ENCODE measurements around the gene FHAD1.

Gene FHAD1

GRCh38 chr1:15255582-15256149 lies 8.6 kb downstream of the FHAD1 start:
- Histone ChIP-seq H3K9me3 (ENCODE audit: low read length) (no peaks in the 10 kb centered on the region), H3K27me3 (ENCODE audit: control insufficient read depth in 1 of 2, insufficient read depth in 2 of 2, low read length in 2 of 2) (no peaks in the 10 kb centered on the region), H3K36me3 (ENCODE audit: insufficient read depth, low read length) (no peaks in the 10 kb centered on the region), H3K9ac (ENCODE audit: low read length) (no peak overlapping the region), H3K27ac (ENCODE audit: low read depth, low read length) (no peak overlapping the region), H3K4me3 (ENCODE audit: low read depth in 1 of 2, low read length in 2 of 2) (no peak overlapping the region), H3K4me1 (ENCODE audit: insufficient read depth, low read length) (peaks cover 32% of the 10 kb centered on the region)

- Histone ChIP-seq H3K36me3 (ENCODE audit: insufficient read depth, low read length) (no peaks in the 10 kb centered on the region), H3K9ac (ENCODE audit: low read length) (no peak overlapping the region), H3K27me3 (ENCODE audit: control insufficient read depth in 1 of 2, insufficient read depth in 2 of 2, low read length in 2 of 2) (no peaks in the 10 kb centered on the region), H3K4me3 (ENCODE audit: low read depth in 1 of 2, low read length in 2 of 2) (no peak overlapping the region), H3K27ac (ENCODE audit: low read depth, low read length) (no peak overlapping the region), H3K9me3 (ENCODE audit: low read length) (no peaks in the 10 kb centered on the region), H3K4me1 (ENCODE audit: insufficient read depth, low read length) (peaks cover 39% of the 10 kb centered on the region)
These were observed 9.6 kb downstream of the FHAD1 start for GRCh38 chr1:15256584-15256983.

GRCh38 chr1:15257309-15257708 lies 10.3 kb downstream of the FHAD1 start:
- no peaks in the 10 kb centered on the region for H3K9me3 ChIP-seq (ENCODE audit: low read length)
- H3K27me3 ChIP-seq (ENCODE audit: control insufficient read depth in 1 of 2, insufficient read depth in 2 of 2, low read length in 2 of 2): no peaks in the 10 kb centered on the region
- no peak overlapping the region for H3K4me3 ChIP-seq (ENCODE audit: low read depth in 1 of 2, low read length in 2 of 2)
- H3K9ac ChIP-seq (ENCODE audit: low read length): no peak overlapping the region
- H3K4me1 ChIP-seq (ENCODE audit: insufficient read depth, low read length): peaks cover 39% of the 10 kb centered on the region
- no peak overlapping the region for H3K27ac ChIP-seq (ENCODE audit: low read depth, low read length)
- no peaks in the 10 kb centered on the region for H3K36me3 ChIP-seq (ENCODE audit: insufficient read depth, low read length)

GRCh38 chr1:15258833-15259621 lies 12.0 kb downstream of the FHAD1 start:
- no peaks in the 10 kb centered on the region for H3K9me3 ChIP-seq (ENCODE audit: low read length)
- H3K27ac ChIP-seq (ENCODE audit: low read depth, low read length): no peak overlapping the region
- no peak overlapping the region for H3K9ac ChIP-seq (ENCODE audit: low read length)
- H3K36me3 ChIP-seq (ENCODE audit: insufficient read depth, low read length): no peaks in the 10 kb centered on the region
- H3K4me3 ChIP-seq (ENCODE audit: low read depth in 1 of 2, low read length in 2 of 2): no peak overlapping the region
- peaks cover 39% of the 10 kb centered on the region for H3K4me1 ChIP-seq (ENCODE audit: insufficient read depth, low read length)
- no peaks in the 10 kb centered on the region for H3K27me3 ChIP-seq (ENCODE audit: control insufficient read depth in 1 of 2, insufficient read depth in 2 of 2, low read length in 2 of 2)

- no peak overlapping the region for H3K4me3 ChIP-seq (ENCODE audit: low read depth in 1 of 2, low read length in 2 of 2)
- peaks cover 36% of the 10 kb centered on the region for H3K4me1 ChIP-seq (ENCODE audit: insufficient read depth, low read length)
- no peaks in the 10 kb centered on the region for H3K9me3 ChIP-seq (ENCODE audit: low read length)
- H3K36me3 ChIP-seq (ENCODE audit: insufficient read depth, low read length): no peaks in the 10 kb centered on the region
- H3K9ac ChIP-seq (ENCODE audit: low read length): no peak overlapping the region
- no peak overlapping the region for H3K27ac ChIP-seq (ENCODE audit: low read depth, low read length)
- H3K27me3 ChIP-seq (ENCODE audit: control insufficient read depth in 1 of 2, insufficient read depth in 2 of 2, low read length in 2 of 2): no peaks in the 10 kb centered on the region
These were observed 12.6 kb downstream of the FHAD1 start for GRCh38 chr1:15259622-15260007.

GRCh38 chr1:15260418-15261154 lies 13.6 kb downstream of the FHAD1 start:
- Histone ChIP-seq H3K9me3 (ENCODE audit: low read length) (no peaks in the 10 kb centered on the region), H3K36me3 (ENCODE audit: insufficient read depth, low read length) (no peaks in the 10 kb centered on the region), H3K4me3 (ENCODE audit: low read depth in 1 of 2, low read length in 2 of 2) (peak overlapping the region in 1 of 2 donors; percentile 6), H3K4me1 (ENCODE audit: insufficient read depth, low read length) (peaks cover 32% of the 10 kb centered on the region), H3K27me3 (ENCODE audit: control insufficient read depth in 1 of 2, insufficient read depth in 2 of 2, low read length in 2 of 2) (no peaks in the 10 kb centered on the region), H3K9ac (ENCODE audit: low read length) (no peak overlapping the region), H3K27ac (ENCODE audit: low read depth, low read length) (no peak overlapping the region)

GRCh38 chr1:15261155-15262002 lies 14.4 kb downstream of the FHAD1 start:
- Histone ChIP-seq H3K27ac (ENCODE audit: low read depth, low read length) (no peak overlapping the region), H3K36me3 (ENCODE audit: insufficient read depth, low read length) (no peaks in the 10 kb centered on the region), H3K4me1 (ENCODE audit: insufficient read depth, low read length) (peaks cover 32% of the 10 kb centered on the region), H3K9me3 (ENCODE audit: low read length) (no peaks in the 10 kb centered on the region), H3K9ac (ENCODE audit: low read length) (no peak overlapping the region), H3K4me3 (ENCODE audit: low read depth in 1 of 2, low read length in 2 of 2) (peak overlapping the region in 1 of 2 donors; percentile 6), H3K27me3 (ENCODE audit: control insufficient read depth in 1 of 2, insufficient read depth in 2 of 2, low read length in 2 of 2) (no peaks in the 10 kb centered on the region)

GRCh38 chr1:15262003-15262377 lies 15.0 kb downstream of the FHAD1 start:
- no peak overlapping the region for H3K4me3 ChIP-seq (ENCODE audit: low read depth in 1 of 2, low read length in 2 of 2)

GRCh38 chr1:15262706-15263105 lies 15.7 kb downstream of the FHAD1 start:
- Histone ChIP-seq H3K9ac (ENCODE audit: low read length) (no peak overlapping the region), H3K27me3 (ENCODE audit: control insufficient read depth in 1 of 2, insufficient read depth in 2 of 2, low read length in 2 of 2) (no peaks in the 10 kb centered on the region), H3K4me1 (ENCODE audit: insufficient read depth, low read length) (peaks cover 32% of the 10 kb centered on the region), H3K27ac (ENCODE audit: low read depth, low read length) (no peak overlapping the region), H3K36me3 (ENCODE audit: insufficient read depth, low read length) (no peaks in the 10 kb centered on the region), H3K4me3 (ENCODE audit: low read depth in 1 of 2, low read length in 2 of 2) (no peak overlapping the region), H3K9me3 (ENCODE audit: low read length) (no peaks in the 10 kb centered on the region)

More at GRCh38 chr1:15262003-15262377, 15.0 kb downstream of the FHAD1 start:
- peaks cover 32% of the 10 kb centered on the region for H3K4me1 ChIP-seq (ENCODE audit: insufficient read depth, low read length)
- H3K27me3 ChIP-seq (ENCODE audit: control insufficient read depth in 1 of 2, insufficient read depth in 2 of 2, low read length in 2 of 2): no peaks in the 10 kb centered on the region
- H3K36me3 ChIP-seq (ENCODE audit: insufficient read depth, low read length): no peaks in the 10 kb centered on the region
- H3K27ac ChIP-seq (ENCODE audit: low read depth, low read length): no peak overlapping the region
- H3K9me3 ChIP-seq (ENCODE audit: low read length): no peaks in the 10 kb centered on the region
- H3K9ac ChIP-seq (ENCODE audit: low read length): no peak overlapping the region

- peaks cover 17% of the 10 kb centered on the region for H3K4me1 ChIP-seq (ENCODE audit: insufficient read depth, low read length)
- no peak overlapping the region for H3K27ac ChIP-seq (ENCODE audit: low read depth, low read length)
- H3K27me3 ChIP-seq (ENCODE audit: control insufficient read depth in 1 of 2, insufficient read depth in 2 of 2, low read length in 2 of 2): no peaks in the 10 kb centered on the region
- H3K9me3 ChIP-seq (ENCODE audit: low read length): no peaks in the 10 kb centered on the region
- no peak overlapping the region for H3K4me3 ChIP-seq (ENCODE audit: low read depth in 1 of 2, low read length in 2 of 2)
- no peak overlapping the region for H3K9ac ChIP-seq (ENCODE audit: low read length)
- H3K36me3 ChIP-seq (ENCODE audit: insufficient read depth, low read length): no peaks in the 10 kb centered on the region
These were observed 17.7 kb downstream of the FHAD1 start for GRCh38 chr1:15264769-15265168.

GRCh38 chr1:15271196-15271595 lies 24.2 kb downstream of the FHAD1 start:
- H3K4me3 ChIP-seq (ENCODE audit: low read depth in 1 of 2, low read length in 2 of 2): no peak overlapping the region
- no peaks in the 10 kb centered on the region for H3K9me3 ChIP-seq (ENCODE audit: low read length)
- H3K9ac ChIP-seq (ENCODE audit: low read length): no peak overlapping the region
- H3K27ac ChIP-seq (ENCODE audit: low read depth, low read length): no peak overlapping the region
- H3K27me3 ChIP-seq (ENCODE audit: control insufficient read depth in 1 of 2, insufficient read depth in 2 of 2, low read length in 2 of 2): no peaks in the 10 kb centered on the region
- no peaks in the 10 kb centered on the region for H3K36me3 ChIP-seq (ENCODE audit: insufficient read depth, low read length)
- H3K4me1 ChIP-seq (ENCODE audit: insufficient read depth, low read length): peaks cover 8% of the 10 kb centered on the region
